ENCODE measurements around the gene GREB1L.

DNA sequence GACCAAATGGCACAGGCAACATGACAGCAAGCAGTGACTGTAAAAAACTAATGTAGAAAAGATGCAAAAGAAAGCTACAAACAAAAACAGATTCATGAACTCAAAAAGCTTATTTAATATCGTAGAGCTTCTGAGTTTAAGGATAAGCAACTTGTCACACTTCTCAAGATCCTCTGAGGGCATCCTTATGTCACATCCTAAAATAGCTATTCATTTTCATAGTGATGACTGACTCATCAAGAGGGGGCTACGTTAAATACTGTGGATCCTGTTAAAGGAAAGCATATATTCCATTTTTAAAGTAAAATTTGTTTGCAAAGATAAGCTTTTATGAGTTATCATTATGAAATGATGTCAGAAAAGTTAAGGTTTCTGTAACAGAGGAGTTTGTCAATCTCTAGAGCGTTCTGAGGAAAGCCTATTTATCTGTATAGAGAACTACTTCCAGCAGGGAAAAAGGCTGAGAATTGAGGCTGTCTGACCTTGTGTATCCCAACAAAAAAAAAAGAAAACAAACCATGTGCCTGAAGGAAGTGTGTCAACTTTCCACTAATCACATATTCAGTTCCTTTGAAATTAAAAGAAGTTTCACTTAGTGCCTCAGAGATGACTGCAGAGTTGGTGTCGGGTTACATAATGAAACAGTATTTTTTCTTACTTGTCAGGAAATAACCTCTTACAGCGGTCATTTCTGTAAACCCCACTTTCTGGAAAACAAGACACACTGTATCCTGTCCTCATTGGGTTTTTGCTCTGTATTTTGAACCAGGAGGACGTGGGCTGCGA lies 243.0 kb downstream of the GREB1L start:
- no peak for TF ChIP-seq HDAC2 (IDR thresholded peaks at IDR 0.05)
- TF ChIP-seq, protein P1, sequence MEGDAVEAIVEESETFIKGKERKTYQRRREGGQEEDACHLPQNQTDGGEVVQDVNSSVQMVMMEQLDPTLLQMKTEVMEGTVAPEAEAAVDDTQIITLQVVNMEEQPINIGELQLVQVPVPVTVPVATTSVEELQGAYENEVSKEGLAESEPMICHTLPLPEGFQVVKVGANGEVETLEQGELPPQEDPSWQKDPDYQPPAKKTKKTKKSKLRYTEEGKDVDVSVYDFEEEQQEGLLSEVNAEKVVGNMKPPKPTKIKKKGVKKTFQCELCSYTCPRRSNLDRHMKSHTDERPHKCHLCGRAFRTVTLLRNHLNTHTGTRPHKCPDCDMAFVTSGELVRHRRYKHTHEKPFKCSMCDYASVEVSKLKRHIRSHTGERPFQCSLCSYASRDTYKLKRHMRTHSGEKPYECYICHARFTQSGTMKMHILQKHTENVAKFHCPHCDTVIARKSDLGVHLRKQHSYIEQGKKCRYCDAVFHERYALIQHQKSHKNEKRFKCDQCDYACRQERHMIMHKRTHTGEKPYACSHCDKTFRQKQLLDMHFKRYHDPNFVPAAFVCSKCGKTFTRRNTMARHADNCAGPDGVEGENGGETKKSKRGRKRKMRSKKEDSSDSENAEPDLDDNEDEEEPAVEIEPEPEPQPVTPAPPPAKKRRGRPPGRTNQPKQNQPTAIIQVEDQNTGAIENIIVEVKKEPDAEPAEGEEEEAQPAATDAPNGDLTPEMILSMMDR (IDR thresholded peaks at IDR 0.05), result no peak

Data from A549 (cell line).